Activated naive CD4-positive, alpha-beta T cell treated with anti-CD3 and anti-CD28 coated beads, Interleukin-2, amount 50 U/mL, for 24 hours (primary cell): ENCODE data around the gene XYLT2.
A peak's percentile ranks its signal among the peaks of the same experiment; 100 is the strongest.
"Not testable (repeated sequence)": the region's sequence is repeated elsewhere in the genome, so short reads cannot be mapped to it uniquely, and the experiment has no call there.

Experiments used
- H3K27ac Mint-ChIP-seq: one replicate; pipeline ENCODE4 v1.8.0; 2021; ENCODE audit warnings: mild to moderate bottlenecking, mixed read lengths
- H3K27me3 Mint-ChIP-seq: one replicate; pipeline ENCODE4 v1.8.0; 2021; ENCODE audit warnings: mixed read lengths
- H3K36me3 Mint-ChIP-seq: one replicate; pipeline ENCODE4 v1.8.0; 2021; ENCODE audit warnings: mixed read lengths
- H3K4me1 Mint-ChIP-seq: one replicate; pipeline ENCODE4 v1.8.0; 2021; ENCODE audit warnings: mixed read lengths
- H3K4me3 Mint-ChIP-seq: one replicate; pipeline ENCODE4 v1.8.0; 2021; ENCODE audit warnings: mild to moderate bottlenecking, mixed read lengths
- H3K9me3 Mint-ChIP-seq: one replicate; pipeline ENCODE4 v1.8.0; 2021; ENCODE audit warnings: mixed read lengths

The XYLT2 gene

DNA sequence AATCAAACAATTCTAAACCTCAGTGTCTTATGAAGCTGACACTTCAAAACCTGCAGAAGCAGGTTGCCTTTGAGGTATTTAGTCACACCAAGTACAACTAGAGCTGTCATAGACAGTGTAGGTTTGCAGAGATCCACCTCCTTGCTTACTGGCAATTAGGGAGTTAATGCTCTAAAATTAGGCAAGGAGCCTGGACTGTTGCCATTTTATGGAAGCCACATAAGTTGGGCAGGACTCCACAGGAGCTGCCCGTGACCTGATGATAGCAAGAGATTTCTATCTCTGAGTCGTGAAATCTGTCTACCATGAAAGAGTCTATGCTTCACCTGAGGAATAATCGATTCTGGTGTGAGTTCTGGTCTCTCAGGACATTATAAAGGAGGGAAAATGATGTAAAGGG, 36.0 kb downstream of the XYLT2 start:
- H3K27ac Mint-ChIP-seq, result peak overlapping the region; percentile 23
- no peak overlapping the region for H3K4me3 Mint-ChIP-seq
- no peaks in the 10 kb centered on the region for H3K27me3 Mint-ChIP-seq
- H3K36me3 Mint-ChIP-seq, result peaks cover 7% of the 10 kb centered on the region
- H3K4me1 Mint-ChIP-seq, result no peaks in the 10 kb centered on the region
- no peaks in the 10 kb centered on the region for H3K9me3 Mint-ChIP-seq

DNA sequence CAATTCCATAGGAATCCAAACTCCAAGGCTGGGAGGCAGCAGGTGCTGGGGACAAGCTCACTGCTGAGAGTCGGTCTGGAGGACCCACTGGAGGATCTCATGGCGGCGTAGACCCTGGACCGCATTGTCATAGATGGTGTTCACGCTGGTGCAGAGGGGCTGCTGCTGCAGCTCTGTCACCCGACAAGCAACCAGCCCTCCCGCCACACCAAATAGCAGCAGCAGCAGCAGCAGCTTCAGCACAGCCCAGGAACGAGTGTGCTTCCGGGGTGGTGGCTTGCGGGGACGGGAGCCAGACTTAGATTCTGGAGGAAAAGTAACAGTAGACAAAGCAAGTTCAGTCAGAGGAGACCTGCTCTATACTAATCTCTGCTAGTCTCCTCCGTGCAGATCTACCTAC, 37.0 kb downstream of the XYLT2 start:
- Mint-ChIP-seq H3K9me3 (no peaks in the 10 kb centered on the region), H3K36me3 (peaks cover 14% of the 10 kb centered on the region), H3K27me3 (no peaks in the 10 kb centered on the region)

DNA sequence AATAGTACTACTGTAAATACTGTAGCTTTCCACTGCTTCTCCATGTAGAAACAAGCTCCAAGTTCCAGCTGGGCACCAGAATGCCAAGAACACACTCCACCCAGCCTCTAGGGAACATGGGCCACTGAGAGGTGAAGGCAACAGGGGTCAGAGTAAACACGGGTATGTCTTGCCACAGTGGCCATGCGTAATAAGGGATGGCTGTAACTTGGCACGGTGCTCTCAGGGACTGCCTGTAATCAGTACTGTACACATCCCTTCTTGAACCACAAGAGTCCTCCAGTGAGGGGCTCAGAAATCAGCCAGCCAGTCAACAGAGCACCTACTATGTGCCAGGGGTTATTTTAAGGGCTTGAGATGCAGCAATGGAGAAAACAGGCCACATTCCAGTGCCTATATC, 40.6 kb downstream of the XYLT2 start:
- Mint-ChIP-seq H3K36me3 (peaks cover 18% of the 10 kb centered on the region), H3K4me3 (no peak overlapping the region), H3K9me3 (no peaks in the 10 kb centered on the region), H3K27me3 (no peaks in the 10 kb centered on the region), H3K4me1 (no peaks in the 10 kb centered on the region), H3K27ac (peak overlapping the region; percentile 23)

More for the DNA sequence above, 37.0 kb downstream of the XYLT2 start:
- Mint-ChIP-seq H3K4me3 (no peak overlapping the region), H3K27ac (no peak overlapping the region), H3K4me1 (no peaks in the 10 kb centered on the region)

DNA sequence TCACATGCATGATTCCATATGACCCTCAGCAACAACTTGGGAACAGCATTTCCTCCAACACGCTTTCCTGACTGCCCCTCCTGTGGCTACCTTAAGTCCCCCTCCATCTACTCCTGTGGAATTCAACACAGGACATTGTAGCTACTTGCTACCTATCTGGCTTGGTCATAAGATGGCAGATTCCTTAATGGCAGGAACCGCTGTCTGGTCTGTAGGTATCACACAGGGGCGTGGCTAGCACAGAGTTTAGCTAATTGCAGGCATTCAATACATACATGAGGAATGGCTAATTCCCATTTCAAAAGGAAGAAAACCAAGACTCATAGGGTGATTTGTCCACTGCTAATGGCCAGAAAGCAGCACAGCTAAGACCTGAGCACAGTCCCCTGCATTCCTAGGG, 42.8 kb downstream of the XYLT2 start:
- Mint-ChIP-seq H3K27me3 (no peaks in the 10 kb centered on the region), H3K36me3 (peaks cover 20% of the 10 kb centered on the region), H3K27ac (no peak overlapping the region), H3K9me3 (no peaks in the 10 kb centered on the region), H3K4me1 (peaks cover 8% of the 10 kb centered on the region), H3K4me3 (no peak overlapping the region)

DNA sequence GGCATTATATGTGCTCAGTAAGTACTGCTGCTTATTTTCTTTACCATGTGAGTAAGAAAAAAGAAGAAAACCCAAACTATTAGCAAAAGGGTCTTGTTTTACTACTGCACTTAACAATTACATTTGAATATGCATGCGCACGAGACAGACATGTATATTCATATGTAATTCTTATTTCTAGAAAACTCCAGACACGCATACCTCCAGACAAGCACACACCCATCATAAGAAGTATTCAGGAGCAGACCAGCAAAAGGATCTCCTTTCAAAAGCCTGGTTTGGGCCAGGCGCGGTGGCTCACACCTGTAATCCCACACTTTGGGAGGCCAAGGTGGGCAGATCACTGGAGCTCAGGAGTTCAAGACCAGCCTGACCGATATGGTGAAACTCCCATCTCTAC, 43.6 kb downstream of the XYLT2 start:
- Mint-ChIP-seq H3K4me1 (peaks cover 14% of the 10 kb centered on the region), H3K27me3 (no peaks in the 10 kb centered on the region), H3K36me3 (peaks cover 21% of the 10 kb centered on the region), H3K27ac (no peak overlapping the region), H3K9me3 (no peaks in the 10 kb centered on the region), H3K4me3 (no peak overlapping the region)

DNA sequence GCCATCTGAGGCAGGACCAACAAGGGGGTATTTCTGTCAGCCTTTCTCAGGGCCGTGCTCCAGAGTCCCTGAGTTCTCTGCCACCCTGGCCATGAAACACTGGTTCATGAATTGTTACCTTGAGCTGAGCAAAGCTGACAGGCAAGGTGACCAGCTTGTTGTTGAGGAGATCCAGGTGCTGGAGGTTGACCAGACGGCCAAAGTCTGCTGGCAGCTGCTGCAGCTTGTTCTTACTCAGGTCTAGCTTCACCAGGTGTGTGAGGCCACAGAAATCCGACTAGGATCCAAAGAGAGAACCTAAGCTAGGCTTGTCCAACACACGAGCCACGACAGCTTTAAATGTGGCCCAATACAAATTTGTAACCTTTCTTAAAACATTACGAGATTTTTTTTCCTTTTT, 46.7 kb downstream of the XYLT2 start:
- Mint-ChIP-seq H3K36me3 (peaks cover 17% of the 10 kb centered on the region), H3K4me1 (peaks cover 33% of the 10 kb centered on the region), H3K27me3 (no peaks in the 10 kb centered on the region), H3K4me3 (no peak overlapping the region), H3K9me3 (no peaks in the 10 kb centered on the region), H3K27ac (no peak overlapping the region)

DNA sequence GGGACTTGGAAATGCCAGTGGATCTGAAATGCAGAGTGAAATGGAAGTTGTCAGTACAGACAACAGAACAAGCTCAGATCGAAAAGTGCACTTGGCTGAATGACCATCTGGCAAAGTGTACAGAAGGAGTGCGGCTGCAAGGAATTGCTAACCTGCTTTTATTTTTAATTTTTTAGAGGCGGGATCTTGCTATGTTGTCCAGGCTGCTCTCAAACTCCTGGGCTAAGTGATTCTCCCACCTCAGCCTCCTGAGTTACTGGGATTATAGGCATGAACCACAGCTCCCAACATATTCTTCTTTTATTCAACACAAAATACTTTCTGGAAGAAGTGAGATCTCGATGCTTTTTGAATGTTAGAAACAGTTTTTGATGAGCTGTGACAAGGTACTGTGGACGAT, 47.8 kb downstream of the XYLT2 start:
- Mint-ChIP-seq H3K27me3 (no peaks in the 10 kb centered on the region), H3K4me3 (peak overlapping the region; percentile 8), H3K9me3 (no peaks in the 10 kb centered on the region), H3K36me3 (peaks cover 14% of the 10 kb centered on the region), H3K4me1 (peaks cover 40% of the 10 kb centered on the region), H3K27ac (no peak overlapping the region)

DNA sequence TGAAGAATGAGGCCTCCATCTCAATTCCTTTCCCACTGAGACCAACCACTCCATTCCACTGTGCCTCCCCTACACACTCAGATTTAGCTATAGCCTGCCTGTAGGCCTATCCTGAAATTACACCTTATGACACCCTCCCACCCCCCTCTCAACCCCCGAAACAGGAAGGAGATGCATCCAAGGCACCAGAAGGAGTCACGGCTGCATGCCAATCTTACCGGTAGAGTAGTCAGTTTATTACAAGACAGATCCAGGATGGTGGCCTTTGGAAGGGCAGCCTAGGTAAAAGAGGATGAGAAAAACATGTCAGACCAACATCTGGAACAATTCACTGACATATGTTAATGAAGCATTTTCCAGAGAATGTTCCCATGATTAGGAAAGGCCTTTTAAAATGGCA, 48.8 kb downstream of the XYLT2 start:
- no peaks in the 10 kb centered on the region for H3K27me3 Mint-ChIP-seq
- peak overlapping the region; percentile 98 for H3K4me3 Mint-ChIP-seq
- H3K36me3 Mint-ChIP-seq, result peaks cover 14% of the 10 kb centered on the region
- no peak overlapping the region for H3K27ac Mint-ChIP-seq
- no peaks in the 10 kb centered on the region for H3K9me3 Mint-ChIP-seq
- H3K4me1 Mint-ChIP-seq, result peaks cover 40% of the 10 kb centered on the region

DNA sequence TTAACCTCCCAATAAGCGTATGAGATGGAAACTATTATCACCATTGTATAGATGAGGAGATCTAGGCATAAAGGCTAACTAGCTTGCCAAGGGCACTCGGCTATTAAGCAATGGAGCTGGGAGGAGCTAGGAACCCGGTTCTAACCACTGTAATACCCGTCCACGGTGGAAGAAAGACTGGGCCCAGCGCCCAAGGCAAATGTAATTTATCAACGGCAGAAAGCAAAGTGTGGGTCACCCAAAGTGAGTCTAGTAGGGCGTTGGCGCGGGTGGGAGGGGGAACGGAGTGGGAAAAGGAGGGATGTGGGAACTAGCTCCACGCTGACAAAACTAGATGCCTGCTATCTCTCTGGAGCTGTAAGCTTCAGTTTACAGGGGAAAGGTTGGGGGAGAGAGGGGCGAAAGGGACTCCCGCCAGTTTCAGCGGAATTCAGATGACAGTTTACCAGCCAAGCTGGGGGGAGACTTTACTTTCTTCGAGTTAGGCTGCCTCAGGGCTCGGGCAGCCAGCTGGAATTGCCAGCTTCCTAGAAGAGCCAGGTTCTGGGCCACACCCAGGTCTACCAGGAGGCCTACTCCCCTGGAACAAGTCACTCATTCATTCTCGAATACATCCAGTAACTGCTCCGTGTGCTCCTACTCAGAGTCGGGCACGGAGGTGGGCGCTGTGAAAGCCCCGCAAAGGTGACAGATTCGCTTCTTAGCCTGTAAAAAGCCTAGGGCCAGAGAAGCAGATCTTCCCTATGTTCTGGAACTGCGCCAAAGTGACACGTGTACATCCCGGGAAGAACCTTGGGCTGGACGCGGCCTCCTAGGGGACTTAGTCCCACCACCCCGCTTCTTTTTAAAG, 50.6 kb downstream of the XYLT2 start:
- Mint-ChIP-seq H3K27ac (peak overlapping the region; percentile 98), H3K4me1 (peaks cover 40% of the 10 kb centered on the region), H3K27me3 (no peaks in the 10 kb centered on the region), H3K36me3 (peaks cover 10% of the 10 kb centered on the region), H3K4me3 (peak overlapping the region; percentile 98), H3K9me3 (no peaks in the 10 kb centered on the region)

DNA sequence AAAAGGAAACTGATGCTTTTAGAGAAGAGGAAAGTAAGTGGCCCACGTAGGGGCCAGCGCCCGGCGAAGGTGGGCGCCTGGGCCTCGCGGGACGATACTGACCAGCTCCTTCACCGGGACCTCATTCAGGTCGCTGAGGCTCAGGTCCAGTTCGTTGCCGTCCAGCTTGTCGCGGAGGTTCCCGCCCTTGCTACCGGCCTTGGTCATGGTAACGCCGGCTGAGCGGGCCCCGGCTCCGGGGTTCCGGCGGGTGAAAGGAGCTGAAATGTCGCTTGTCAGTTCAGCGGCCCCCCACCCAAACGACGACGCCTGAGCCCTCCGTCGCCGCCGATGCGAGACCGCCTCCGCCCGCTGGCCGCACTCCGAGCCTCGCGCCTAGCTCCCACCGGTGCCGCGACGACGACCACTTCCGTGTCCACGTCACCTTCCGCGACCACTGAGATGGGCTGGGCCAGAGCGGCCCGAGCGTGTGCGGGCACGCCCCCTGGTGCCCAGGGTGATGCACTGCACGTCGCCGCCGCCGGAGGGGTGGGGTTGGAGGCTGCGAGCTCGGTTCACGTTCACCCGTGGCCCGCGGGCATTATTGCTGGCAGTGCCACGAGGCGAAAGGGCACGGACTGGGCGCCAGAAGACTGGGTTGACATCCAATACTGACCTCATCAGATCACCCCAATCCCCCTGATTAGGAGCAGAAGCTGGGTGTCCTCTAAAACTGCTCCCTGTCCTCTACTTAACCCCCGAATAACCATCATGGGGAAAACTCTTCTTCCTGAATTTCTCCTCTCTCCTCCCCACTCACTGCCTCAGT, 51.4 kb downstream of the XYLT2 start, which contains the start of gene LRRC59:
TSS of gene LRRC59 (minus strand) at position 413 of the 808 bp plus-strand sequence. CDS start at position 207, 206 bp downstream.
- Mint-ChIP-seq H3K4me3 (peak within 1 kb of the TSS; percentile 98), H3K9me3 (no peaks in the 10 kb centered on the region), H3K36me3 (peaks cover 8% of the 10 kb centered on the region), H3K27me3 (no peaks in the 10 kb centered on the region), H3K4me1 (peaks cover 40% of the 10 kb centered on the region), H3K27ac (peak within 1 kb of the TSS; percentile 81)

DNA sequence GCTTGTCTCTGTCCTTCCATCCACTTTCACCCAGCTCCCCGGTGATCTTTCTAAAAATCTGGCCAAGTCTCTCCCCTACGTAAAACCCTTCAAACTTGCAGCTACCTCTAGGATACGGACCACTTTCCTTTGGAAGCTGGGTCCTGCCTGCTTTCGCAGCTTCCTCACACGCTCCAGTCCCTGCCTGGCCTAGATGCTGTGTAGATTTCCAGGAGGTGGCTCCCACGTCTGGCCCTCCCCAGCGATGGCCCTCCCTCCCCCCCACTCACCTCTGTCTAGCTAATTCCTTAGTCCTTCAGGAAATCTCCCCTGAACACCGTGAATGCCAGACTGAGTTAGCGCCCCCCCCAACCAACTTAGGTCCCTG, 52.0 kb downstream of the XYLT2 start:
- Mint-ChIP-seq H3K36me3 (peaks cover 8% of the 10 kb centered on the region), H3K9me3 (no peaks in the 10 kb centered on the region), H3K27ac (peak overlapping the region; percentile 42), H3K4me3 (peak overlapping the region; percentile 98), H3K27me3 (no peaks in the 10 kb centered on the region), H3K4me1 (peaks cover 40% of the 10 kb centered on the region)

DNA sequence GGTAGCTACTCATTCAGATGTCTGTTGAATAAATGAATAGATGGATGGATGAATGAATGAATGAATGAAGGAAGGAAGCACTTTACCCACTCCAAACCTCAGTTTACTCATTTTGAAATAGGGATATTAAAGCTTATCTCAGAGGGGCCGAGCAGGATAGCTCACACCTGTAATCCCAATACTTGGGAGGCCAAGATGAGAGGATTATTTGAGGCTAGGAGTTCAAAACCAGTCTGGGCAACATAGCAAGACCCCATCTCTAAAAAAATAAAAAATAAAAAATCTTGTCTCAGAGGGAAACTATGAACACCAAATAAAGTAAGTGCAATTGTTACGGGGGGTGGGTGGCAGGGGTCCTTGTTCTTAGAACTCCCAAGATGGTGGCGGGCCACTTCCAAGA, 52.7 kb downstream of the XYLT2 start:
- not testable (repeated sequence) for H3K9me3 Mint-ChIP-seq, H3K27me3 Mint-ChIP-seq, H3K27ac Mint-ChIP-seq, H3K36me3 Mint-ChIP-seq
- Mint-ChIP-seq H3K4me3 (peak overlapping the region; percentile 23), H3K4me1 (peaks cover 32% of the 10 kb centered on the region)

DNA sequence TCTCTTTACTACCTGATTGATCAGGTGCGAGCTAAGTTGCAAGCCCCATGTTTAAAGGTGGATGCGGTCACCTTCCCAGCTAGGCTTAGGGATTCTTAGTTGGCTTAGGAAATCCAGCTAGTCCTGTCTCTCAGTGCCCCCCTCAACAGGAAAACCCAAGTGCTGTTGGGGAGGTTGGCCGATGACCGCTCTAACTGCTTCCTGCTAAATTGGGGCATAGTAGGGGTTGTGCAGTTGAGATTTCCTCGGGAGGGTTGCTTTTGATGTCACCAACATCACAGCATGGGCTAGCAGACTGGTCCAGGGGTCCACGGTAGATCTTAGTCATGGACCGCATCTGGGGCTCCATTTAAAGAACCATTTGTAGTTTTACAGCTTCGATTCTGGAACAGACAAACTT, 53.7 kb downstream of the XYLT2 start:
- not testable (repeated sequence) for H3K9me3 Mint-ChIP-seq, H3K27me3 Mint-ChIP-seq, H3K36me3 Mint-ChIP-seq, H3K27ac Mint-ChIP-seq, H3K4me3 Mint-ChIP-seq
- peaks cover 25% of the 10 kb centered on the region for H3K4me1 Mint-ChIP-seq

DNA sequence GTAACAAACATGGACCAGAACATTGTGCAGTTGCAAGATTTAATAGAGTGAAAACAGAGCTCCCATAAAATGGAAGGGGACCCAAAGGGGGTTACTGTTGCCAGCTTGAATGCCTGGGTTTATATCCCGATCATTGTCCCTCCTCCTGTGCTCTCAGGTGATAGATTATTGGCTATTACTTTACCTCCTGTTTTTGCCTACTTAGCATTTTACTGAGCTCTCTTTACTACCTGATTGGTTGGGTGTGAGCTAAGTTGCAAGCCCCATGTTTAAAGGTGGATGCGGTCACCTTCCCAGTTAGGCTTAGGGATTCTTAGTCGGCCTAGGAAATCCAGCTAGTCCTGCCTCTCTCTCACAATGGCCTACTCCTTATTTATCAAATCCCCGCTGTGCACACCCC, 59.4 kb downstream of the XYLT2 start:
- not testable (repeated sequence) for H3K4me3 Mint-ChIP-seq, H3K4me1 Mint-ChIP-seq, H3K9me3 Mint-ChIP-seq, H3K36me3 Mint-ChIP-seq, H3K27ac Mint-ChIP-seq, H3K27me3 Mint-ChIP-seq

DNA sequence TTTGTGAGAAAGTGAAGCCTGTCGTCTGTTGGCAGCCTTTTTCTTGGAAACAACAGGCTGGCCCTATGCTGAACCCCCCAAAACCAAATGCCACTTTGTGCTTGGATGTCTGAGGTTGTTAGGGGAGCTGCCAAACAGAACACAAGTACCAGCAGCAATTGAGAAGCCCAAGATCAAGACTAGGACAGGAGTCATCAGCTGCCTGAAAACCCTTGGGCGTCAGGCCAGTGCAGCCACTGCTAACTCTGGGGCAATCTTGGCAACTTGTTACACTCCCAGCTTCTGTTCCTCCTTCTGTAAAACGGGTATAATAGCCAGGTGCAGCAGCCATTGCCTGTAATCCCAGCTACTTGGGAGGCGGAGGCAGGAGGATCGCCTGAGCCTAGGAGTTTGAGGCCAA, 60.7 kb downstream of the XYLT2 start:
- Mint-ChIP-seq H3K4me1 (no peaks in the 10 kb centered on the region), H3K27ac (no peak overlapping the region), H3K27me3 (no peaks in the 10 kb centered on the region), H3K36me3 (no peaks in the 10 kb centered on the region), H3K4me3 (no peak overlapping the region), H3K9me3 (no peaks in the 10 kb centered on the region)

DNA sequence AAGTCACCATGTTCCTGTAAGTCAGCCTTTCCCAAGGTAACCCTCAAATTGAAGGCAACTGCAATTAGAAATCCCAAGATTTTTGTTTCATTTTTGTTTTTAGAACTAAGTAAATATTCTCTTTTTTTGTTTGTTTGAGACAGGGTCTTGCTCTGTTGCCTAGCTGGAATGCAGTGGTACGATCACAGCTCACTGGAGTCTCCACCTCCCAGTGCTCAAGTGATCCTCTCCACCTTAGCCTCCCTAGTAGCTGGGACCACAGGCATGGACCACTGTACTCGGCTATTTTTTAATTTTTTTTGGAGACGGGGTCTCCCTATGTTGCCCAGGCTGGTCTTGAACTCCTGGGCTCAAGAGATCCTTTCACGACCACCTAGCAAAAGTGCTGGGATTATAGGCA, 62.0 kb downstream of the XYLT2 start:
- no peaks in the 10 kb centered on the region for H3K4me1 Mint-ChIP-seq
- no peaks in the 10 kb centered on the region for H3K36me3 Mint-ChIP-seq
- no peaks in the 10 kb centered on the region for H3K27me3 Mint-ChIP-seq
- H3K4me3 Mint-ChIP-seq, result no peak overlapping the region
- H3K27ac Mint-ChIP-seq, result no peak overlapping the region
- H3K9me3 Mint-ChIP-seq, result no peaks in the 10 kb centered on the region
